ENCODE results near the gene TFAP2B. TPM values are rescaled to one million over a fixed set of nuclear protein-coding genes. Genes with fewer than 3 reads are reported as not detected.

Gene TFAP2B
- total and polyA plus RNA-seq, 7 donors, result not detected

DNA sequence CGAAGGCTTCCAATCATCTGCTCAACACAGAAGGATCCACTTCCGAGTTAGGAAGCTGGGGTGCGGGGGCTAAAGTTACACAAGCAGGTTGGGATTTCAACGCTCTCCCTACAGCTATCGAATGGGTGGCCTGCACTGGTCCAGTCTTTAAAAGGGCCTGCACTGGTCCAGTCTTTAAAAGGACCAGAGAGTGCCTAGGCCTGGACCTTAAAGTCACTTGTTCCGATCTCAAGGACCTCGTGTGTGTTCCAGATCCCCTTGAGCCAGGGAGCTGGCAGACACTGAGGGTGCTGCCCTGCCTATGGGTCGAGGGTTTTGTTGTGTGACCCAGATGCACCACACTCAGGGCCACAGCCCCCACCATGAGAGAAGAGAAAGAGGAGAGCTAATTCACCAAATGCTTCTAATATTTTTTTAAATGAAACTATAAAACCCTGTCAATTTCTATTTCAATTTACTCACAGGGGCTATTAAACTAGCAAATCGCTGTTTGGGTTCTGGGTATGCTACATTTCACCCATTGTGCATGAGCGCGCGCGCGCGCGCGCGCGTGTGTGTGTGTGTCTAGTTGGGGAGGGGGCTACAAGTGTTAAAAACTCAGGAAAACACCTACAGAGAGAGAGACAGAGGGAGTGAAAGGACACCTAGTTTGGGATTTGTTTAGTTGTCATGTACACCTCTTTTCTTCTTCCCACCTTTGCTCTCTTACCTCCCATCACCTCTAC lies 7.5 kb downstream of the TFAP2B start:
- no peak for TF ChIP-seq CTCF (IDR thresholded peaks at IDR 0.05)
- Histone ChIP-seq H3K4me1 (no peaks in the 10 kb centered on the region), H3K36me3 (ENCODE audit: insufficient read depth in 1 of 2, low read depth in 1 of 2) (no peaks in the 10 kb centered on the region), H3K27me3 (ENCODE audit: insufficient read depth in 3 of 3, low read length in 2 of 3) (peaks cover 2 to 92% (median 35%) of the 10 kb centered on the region in 3 donors), H3K27ac (no peak overlapping the region), H3K9me3 (no peaks in the 10 kb centered on the region), H3K4me3 (no peak overlapping the region)
- ATAC-seq (no peak), DNase-seq (no peak)
- intact Hi-C loops (cut with DNase I), result loop anchor here in 1 of 2 donors (10.0 kb wide), 1 partner anchor 1199 kb away; no protein-coding TSS in a partner anchor
- 7 to 9% (median 8%) methylated on average over 19 of the region's 19 CpGs for WGBS, 3 donors

DNA sequence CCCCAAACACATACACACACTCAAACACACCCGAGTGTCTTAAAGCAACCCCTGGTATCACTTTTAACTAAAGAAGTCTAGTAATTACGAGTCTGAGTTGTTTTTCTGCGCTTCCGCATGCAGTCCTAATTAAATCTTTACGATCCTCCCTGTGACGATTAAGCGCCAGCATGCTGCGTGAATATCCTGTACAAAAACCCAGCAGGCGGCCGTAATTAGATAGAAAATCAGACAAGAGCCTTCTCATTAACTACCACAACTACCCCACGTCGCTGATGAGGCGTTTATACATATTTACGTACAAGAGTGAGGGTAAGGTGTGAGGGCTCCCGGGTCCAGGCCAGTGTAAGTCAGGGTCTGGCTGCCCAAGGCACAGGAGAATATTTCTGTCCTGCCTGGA lies 8.1 kb downstream of the TFAP2B start:
- Histone ChIP-seq H3K36me3 (ENCODE audit: insufficient read depth in 1 of 2, low read depth in 1 of 2) (no peaks in the 10 kb centered on the region), H3K9me3 (no peaks in the 10 kb centered on the region), H3K4me1 (no peaks in the 10 kb centered on the region), H3K4me3 (no peak overlapping the region), H3K27me3 (ENCODE audit: insufficient read depth in 3 of 3, low read length in 2 of 3) (peaks cover 5 to 92% (median 29%) of the 10 kb centered on the region in 3 donors), H3K27ac (no peak overlapping the region)
- intact Hi-C loops (cut with DNase I), result loop anchor here in 1 of 2 donors (10.0 kb wide), 1 partner anchor 1198 kb away; no protein-coding TSS in a partner anchor
- WGBS, 3 donors, result 5 to 7% (median 5%) methylated on average over 15 of the region's 15 CpGs
- no peak for ATAC-seq
- TF ChIP-seq CTCF (IDR thresholded peaks at IDR 0.05), result no peak
- no peak for DNase-seq

DNA sequence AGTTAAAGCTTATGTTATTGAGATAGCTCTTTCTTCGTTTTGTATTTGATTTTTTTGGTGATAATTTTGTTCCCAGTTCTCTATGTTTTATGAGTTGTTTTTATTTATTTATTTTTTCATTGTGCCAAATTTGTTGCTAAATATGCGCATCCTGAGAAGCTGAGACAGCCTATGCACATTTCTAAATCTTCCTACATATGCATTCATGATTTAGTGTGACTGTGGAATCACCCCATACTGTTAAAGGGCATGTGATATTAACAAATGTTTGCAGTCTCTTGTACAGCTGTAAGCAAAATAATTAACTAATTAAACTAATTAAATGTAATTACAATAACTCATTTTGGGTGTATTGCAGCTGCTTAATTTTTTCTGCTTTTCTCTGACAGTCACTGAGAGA lies 10.4 kb downstream of the TFAP2B start:
- H3K4me1 ChIP-seq, result no peaks in the 10 kb centered on the region
- no peaks in the 10 kb centered on the region for H3K9me3 ChIP-seq
- intact Hi-C loops (cut with DNase I), result loop anchor here in 1 of 2 donors (10.0 kb wide), 1 partner anchor 1196 kb away; no protein-coding TSS in a partner anchor
- peaks cover 7 to 84% (median 20%) of the 10 kb centered on the region in 3 donors for H3K27me3 ChIP-seq (ENCODE audit: insufficient read depth in 3 of 3, low read length in 2 of 3)
- DNase-seq, result no peak
- no peaks in the 10 kb centered on the region for H3K36me3 ChIP-seq (ENCODE audit: insufficient read depth in 1 of 2, low read depth in 1 of 2)
- 21 to 32% (median 26%) methylated on average over 2 of the region's 2 CpGs for WGBS, 3 donors
- no peak for ATAC-seq
- no peak overlapping the region for H3K4me3 ChIP-seq
- TF ChIP-seq CTCF (IDR thresholded peaks at IDR 0.05), result no peak
- H3K27ac ChIP-seq, result no peak overlapping the region

- no peaks in the 10 kb centered on the region for H3K4me1 ChIP-seq
- H3K36me3 ChIP-seq (ENCODE audit: insufficient read depth in 1 of 2, low read depth in 1 of 2), result no peaks in the 10 kb centered on the region
- TF ChIP-seq CTCF (IDR thresholded peaks at IDR 0.05), result no peak
- WGBS, 3 donors, result 2 to 3% (median 3%) methylated on average over 3 of the region's 3 CpGs
- intact Hi-C loops (cut with DNase I), result loop anchor here in 1 of 2 donors (10.0 kb wide), 1 partner anchor 1195 kb away; no protein-coding TSS in a partner anchor
- DNase-seq (no peak), ATAC-seq (no peak)
- no peak overlapping the region for H3K27ac ChIP-seq
- no peak overlapping the region for H3K4me3 ChIP-seq
- peaks cover 8 to 83% (median 17%) of the 10 kb centered on the region in 3 donors for H3K27me3 ChIP-seq (ENCODE audit: insufficient read depth in 3 of 3, low read length in 2 of 3)
- H3K9me3 ChIP-seq, result no peaks in the 10 kb centered on the region
These were observed 11.3 kb downstream of the TFAP2B start for GRCh38 chr6:50829898-50830444.

Measured in psoas muscle (tissue), 8 donors.